Smooth muscle cell of the brain vasculature (primary cell): ENCODE results near the gene ZNF385A.

Experiments used
- DNase-seq: peaks from one replicate; pipeline ENCODE4 v3.0.0-alpha.2; 2012; ENCODE audit warnings: low read depth, low spot score

The ZNF385A gene, protein sequence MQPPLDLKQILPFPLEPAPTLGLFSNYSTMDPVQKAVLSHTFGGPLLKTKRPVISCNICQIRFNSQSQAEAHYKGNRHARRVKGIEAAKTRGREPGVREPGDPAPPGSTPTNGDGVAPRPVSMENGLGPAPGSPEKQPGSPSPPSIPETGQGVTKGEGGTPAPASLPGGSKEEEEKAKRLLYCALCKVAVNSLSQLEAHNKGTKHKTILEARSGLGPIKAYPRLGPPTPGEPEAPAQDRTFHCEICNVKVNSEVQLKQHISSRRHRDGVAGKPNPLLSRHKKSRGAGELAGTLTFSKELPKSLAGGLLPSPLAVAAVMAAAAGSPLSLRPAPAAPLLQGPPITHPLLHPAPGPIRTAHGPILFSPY

DNA sequence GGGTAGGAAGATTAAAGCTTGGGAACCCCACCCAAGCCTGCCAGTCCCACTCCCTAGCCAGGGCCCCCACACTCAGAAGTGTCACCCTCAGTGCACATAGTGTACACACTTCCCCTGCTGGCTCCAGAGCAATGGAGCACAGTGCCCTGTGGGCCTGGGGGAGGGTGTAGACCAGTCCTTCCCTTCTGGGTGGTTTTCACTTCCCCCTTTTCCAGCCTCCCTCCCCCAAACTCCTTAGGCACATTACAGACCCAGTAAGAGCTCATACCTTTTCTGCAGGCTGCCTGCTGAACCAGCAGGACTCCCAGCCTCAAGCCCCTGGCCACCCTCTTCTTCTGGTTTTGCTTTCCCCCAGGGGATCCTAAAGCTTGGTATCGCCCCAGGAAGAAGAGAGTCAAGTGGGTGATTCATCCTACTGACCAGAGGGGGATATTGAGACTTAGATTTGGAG lies at the start of gene ZNF385A:
Gene ZNF385A (minus strand): TSS at position 143 of the 451 bp plus-strand sequence. CDS start 219 bp downstream, outside the sequence.
- no peak for DNase-seq

- no peak for DNase-seq
These were observed 48.3 kb upstream of the ZNF385A start for GRCh38 chr12:54432815-54433164.

- no peak for DNase-seq
These were observed 47.6 kb upstream of the ZNF385A start for GRCh38 chr12:54431911-54432814.

GRCh38 chr12:54430471-54431069 lies 46.0 kb upstream of the ZNF385A start:
- DNase-seq = no peak

DNA sequence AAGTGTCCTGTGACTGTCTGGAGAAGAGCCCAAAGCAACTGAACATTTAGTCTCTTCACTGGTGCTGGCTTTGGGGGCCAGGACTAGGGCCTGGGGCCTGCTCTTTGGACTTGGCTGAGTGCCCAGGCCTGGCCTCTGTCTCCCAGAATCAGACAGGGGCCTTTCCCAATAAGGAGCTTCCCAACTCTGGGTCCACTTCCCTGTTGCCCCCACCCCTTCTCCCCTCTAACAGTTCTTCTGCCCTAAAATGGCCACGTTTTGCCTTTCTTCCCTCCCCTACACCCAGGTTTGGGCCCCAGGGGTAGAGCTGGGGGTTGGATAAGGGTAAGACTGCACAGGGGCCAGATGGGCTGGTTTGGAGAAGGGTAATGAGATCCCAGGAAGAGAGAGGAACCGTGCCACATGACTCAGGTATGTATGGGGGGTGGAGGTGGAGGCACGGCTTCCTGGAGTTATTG lies 44.5 kb upstream of the ZNF385A start:
- DNase-seq = no peak

DNA sequence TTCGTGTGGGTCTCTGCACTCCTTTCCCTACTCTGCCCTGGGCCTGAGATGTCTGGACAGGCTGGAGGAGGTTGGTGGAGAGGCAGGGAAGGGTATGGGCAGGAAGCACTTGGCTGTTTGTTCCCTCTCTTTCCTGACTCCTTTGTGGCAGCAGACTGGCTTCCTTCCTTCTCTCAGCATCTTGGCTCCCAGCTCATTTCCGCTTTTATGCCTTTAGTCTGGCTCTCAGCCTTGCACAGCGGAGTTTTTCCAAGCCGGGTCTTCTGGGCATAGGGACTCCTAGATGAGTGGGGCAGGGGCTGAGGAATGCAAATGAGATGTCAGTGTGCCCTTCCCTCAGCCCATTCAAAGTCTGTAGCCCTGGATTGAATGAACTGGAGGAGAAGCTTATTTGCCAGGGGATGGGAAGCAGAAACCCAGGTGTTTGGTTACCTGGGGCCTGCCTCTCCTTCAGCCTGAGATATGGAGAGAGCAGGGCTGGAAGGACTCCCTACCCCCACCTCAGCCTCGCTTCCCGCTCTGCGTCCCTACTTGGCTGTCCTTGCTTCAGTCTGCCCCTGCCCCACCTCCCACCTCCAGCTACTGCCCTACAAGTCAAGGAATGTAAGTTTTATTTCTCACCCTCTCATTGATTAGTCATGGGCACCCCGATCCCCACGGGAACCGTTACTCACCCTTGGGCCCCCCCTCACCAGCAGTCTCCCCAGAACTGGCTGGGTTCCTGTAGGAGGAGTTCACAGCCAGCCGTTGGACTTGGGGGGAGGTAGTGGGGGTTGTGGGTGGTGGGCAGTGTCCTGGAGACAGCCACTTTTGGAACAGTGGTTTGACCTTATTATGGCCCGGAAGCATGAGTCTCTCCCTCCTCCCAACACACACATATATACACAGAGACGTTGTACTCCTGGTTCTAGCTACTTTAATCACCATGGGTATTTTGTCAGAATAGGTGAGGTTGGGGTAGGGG lies 43.8 kb upstream of the ZNF385A start:
- no peak for DNase-seq

GRCh38 chr12:54427106-54427505 lies 42.6 kb upstream of the ZNF385A start:
- no peak for DNase-seq

DNA sequence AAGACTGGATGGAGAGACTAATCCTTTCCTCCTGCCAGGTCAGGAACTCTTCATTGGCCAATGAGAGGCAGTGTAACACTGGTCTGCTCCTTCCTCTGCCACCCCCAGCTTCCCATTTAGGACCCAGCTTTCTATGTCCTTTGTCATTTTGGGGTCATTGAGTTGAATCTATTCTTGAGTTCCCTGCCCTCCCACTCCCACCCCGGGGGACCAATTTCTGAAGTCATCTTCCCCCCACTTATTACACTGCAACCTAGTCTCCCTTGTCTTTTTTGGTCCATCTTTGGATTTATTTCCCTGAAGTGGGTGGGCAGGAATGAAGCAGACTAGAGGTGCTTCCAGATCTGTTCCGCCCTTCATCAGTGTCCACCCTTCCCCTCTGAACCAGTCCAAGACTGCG lies 42.2 kb upstream of the ZNF385A start:
- DNase-seq = no peak

GRCh38 chr12:54425702-54426101 lies 41.2 kb upstream of the ZNF385A start:
- no peak for DNase-seq

GRCh38 chr12:54424224-54424623 lies 39.7 kb upstream of the ZNF385A start:
- no peak for DNase-seq

DNA sequence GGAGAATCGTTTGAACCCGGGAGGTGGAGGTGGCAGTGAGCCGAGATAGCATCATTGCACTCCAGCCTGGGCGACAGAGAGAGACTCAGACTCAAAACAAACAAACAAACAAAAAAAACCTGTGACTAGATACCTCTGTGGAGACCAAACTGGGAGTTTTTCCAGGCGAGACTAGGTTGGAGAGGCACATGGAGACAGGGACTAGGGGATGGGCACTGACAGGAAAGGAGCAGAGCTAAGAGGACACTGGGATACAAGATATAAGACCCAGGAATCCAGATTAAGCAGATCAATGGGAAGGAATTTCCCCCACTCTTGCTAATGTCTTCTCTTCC lies 39.2 kb upstream of the ZNF385A start:
- no peak for DNase-seq

DNA sequence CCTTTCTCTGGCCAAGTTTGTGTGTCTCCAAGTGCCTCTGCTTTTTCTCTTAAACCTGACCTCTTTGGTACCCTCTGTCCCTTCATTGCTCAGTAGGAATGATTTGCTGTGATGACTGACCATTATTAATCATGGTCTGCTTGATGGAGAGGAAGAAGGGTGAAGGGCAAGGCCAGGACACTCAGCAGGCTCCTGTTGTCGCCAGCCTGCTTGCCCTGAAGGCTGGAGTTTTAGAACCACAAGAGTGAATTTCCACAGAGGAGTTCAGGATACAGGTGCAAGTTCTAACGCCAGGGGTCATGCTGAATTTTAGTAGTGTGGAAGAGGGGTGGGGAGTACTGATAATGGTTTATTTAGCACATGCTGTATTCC lies 37.3 kb upstream of the ZNF385A start:
- DNase-seq = no peak

DNA sequence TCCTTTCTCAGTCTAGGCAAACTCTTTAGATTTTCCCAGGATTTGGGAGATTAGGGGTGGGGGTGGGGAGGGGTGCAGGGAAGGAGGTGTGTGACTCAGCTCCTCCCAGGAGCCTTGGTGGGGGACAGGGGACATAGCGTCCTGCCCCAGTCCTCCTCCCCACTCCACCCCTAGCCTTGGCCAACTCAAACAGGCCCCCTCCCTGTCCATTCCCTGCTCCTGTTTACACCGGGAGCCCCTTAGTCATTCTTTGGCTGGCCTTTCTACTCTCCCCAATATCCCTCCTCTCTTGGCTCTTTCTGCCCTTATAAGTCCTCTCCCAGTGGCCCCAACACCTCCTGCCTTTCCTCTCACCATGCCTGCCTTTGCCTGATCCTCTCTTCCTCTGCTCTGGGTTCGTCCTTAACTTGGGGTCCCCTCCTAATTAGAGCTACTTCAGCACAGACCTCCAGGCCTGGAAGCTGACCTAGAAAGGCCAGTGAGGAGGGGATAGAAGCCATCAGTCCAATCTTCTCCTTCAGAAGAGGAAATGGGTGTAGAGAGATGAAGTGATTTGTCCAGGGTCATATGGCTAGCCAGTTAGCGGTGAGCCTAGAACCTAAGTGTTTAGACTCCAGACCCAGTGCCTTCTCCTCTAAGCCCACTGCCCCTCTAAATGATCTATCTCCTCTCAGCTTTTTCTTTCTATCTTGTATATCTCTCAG lies 36.8 kb upstream of the ZNF385A start:
- DNase-seq = no peak

DNA sequence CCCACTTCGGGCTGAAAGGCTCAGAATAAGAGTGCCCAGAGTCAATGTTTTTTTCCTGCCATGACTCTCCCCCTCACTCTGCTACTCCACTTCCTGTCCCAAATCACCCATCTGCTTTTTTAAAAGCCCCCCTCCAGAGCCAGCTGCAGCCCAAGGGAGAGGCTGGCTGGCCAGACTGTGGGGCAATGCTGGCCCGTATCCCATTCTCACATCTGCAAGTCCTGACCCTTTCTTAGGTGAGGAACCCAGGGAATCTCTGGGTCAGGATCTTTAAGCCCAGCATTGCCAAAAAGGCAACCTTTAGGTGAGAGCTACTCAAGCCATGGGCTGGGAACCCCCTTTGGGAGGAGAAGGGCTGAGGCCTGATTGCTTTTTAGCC lies 36.2 kb upstream of the ZNF385A start:
- no peak for DNase-seq

DNA sequence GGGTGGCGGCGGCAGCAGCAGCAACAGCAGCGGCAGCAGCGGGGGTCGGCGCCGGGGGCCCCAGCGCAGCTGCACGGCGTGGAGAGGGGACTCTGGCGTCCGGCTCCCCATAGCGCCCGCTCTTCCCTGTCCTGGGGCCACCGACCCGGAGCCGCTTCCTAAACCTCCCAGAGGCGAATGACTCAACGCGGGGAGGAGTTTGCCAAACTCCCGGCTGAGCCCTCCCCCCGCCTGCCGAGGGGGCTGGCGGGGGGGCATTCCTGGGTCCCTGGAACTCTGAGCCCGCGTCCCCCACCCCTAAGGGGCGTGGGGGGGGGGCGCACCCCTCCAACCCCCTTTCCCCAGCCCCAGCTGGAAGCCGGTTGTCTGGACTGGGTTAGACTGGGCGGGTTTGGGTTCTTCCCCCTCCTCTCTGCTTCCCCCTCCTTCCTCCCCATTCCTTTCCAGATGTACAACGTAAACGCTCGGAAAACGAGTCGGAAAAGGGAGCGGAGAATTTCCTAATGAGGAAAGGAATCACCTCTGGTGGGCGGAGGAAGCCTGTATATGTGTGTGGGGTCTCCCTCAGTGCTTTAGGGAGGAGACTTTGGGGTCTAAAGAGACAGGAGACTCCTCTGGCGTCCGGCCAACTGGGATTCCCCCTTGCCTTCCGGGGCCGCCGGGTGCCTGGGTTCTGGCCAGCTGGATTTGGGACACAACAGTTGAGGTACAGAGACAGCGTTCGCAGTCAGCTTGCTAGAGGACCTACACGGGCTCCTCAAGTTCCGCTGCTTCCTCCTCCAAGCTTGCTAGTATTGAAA lies 34.8 kb upstream of the ZNF385A start, which contains the start of gene ITGA5:
Gene ITGA5 (minus strand): TSS at position 179 of the 800 bp plus-strand sequence. CDS start 68 bp downstream, at position 111.
- no peak for DNase-seq

DNA sequence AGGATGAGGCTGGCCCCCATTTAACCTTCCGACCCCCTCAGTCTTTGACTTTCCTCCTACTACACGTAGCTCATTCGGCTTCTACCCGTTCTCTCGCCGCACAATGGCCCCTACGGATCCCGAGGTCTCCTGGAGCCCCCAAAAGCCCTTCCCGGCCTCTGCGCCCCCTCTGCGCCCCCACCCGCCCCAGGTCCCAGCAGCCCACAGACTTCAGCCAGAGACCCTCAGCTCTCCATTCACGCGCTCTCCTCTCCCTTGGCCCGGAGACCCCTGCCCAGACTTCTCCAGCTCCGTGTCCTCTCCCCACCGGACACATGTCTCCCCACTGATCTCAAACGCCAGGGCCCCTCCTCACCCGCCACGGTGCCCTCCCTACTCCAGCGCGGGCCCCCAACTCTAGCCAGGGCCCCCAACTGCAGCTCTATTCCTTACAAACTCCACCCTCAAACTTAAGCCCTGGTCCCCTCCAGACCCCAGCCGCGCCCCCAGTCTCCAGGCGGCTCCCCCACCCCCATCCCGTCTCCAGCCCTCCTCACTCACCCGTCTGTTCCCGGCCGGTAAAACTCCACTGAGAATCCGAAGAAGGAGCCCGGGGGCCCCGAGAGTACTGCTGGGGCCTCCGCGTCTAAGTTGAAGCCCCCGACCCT lies 34.0 kb upstream of the ZNF385A start:
- no peak for DNase-seq

- DNase-seq = no peak
These were observed 33.3 kb upstream of the ZNF385A start for GRCh38 chr12:54417712-54418440.
